Measurements from ENCODE around the gene ATG101.

Gene ATG101

GRCh38 chr12:52042706-52043385 is 26.9 kb upstream of the ATG101 start:
- DNase-seq (ENCODE audit: insufficient read length, low spot score) (no peak), FAIRE-seq (no peak)
- no peak for TF ChIP-seq CTCF (IDR thresholded peaks at IDR 0.05; ENCODE audit: insufficient read depth, missing control alignments)

GRCh38 chr12:52043386-52044212 is 26.2 kb upstream of the ATG101 start:
- no peak for TF ChIP-seq CTCF (IDR thresholded peaks at IDR 0.05; ENCODE audit: insufficient read depth, missing control alignments)
- no peak for FAIRE-seq
- no peak for DNase-seq (ENCODE audit: insufficient read length, low spot score)

GRCh38 chr12:52044292-52044983 is 25.3 kb upstream of the ATG101 start:
- no peak for TF ChIP-seq CTCF (IDR thresholded peaks at IDR 0.05; ENCODE audit: insufficient read depth, missing control alignments)
- DNase-seq (ENCODE audit: insufficient read length, low spot score): no peak
- FAIRE-seq: no peak

GRCh38 chr12:52045794-52046199 is 24.0 kb upstream of the ATG101 start:
- FAIRE-seq (no peak), DNase-seq (ENCODE audit: insufficient read length, low spot score) (no peak)
- TF ChIP-seq CTCF (IDR thresholded peaks at IDR 0.05; ENCODE audit: insufficient read depth, missing control alignments): no peak

- no peak for FAIRE-seq
- DNase-seq (ENCODE audit: insufficient read length, low spot score): no peak
- TF ChIP-seq CTCF (IDR thresholded peaks at IDR 0.05; ENCODE audit: insufficient read depth, missing control alignments): no peak
Observed at GRCh38 chr12:52046859-52047258, 22.9 kb upstream of the ATG101 start.

GRCh38 chr12:52049286-52049685 is 20.5 kb upstream of the ATG101 start:
- no peak for TF ChIP-seq CTCF (IDR thresholded peaks at IDR 0.05; ENCODE audit: insufficient read depth, missing control alignments)
- FAIRE-seq: no peak
- DNase-seq (ENCODE audit: insufficient read length, low spot score): no peak

Data from D721Med (cell line).